GM20000 (cell line): ENCODE data around the gene CCDC82.

ENCODE experiments used
- DNase-seq: peaks from one replicate; pipeline ENCODE4 v3.0.0; 2012; ENCODE audit warnings: low spot score
- CTCF ChIP-seq: IDR thresholded peaks from 2 replicates; pipeline ENCODE4 v1.5.1; 2012; ENCODE audit warnings: mild to moderate bottlenecking, control low read depth; ENCODE audit errors: extremely low read depth, missing control alignments

The CCDC82 gene

GRCh38 chr11:96361778-96362177 lies 27.9 kb downstream of the CCDC82 start:
- TF ChIP-seq CTCF = no peak
- DNase-seq = no peak

- no peak for DNase-seq
- no peak for TF ChIP-seq CTCF
Observed at GRCh38 chr11:96358321-96358720, 31.4 kb downstream of the CCDC82 start.

- DNase-seq = peak; percentile 24
- TF ChIP-seq CTCF = no peak
Observed at GRCh38 chr11:96357794-96358193, 31.9 kb downstream of the CCDC82 start.

- DNase-seq = no peak
- TF ChIP-seq CTCF = no peak
Observed at GRCh38 chr11:96356848-96357247, 32.9 kb downstream of the CCDC82 start.

GRCh38 chr11:96342961-96343711 lies 46.6 kb downstream of the CCDC82 start, which contains the start of gene MAML2:
Gene MAML2, minus strand, starts transcription at chr11:96343195. Its CDS starts 1,300 bp downstream, at chr11:96341895.
- DNase-seq = peak; percentile 89
- peak; percentile 89 for TF ChIP-seq CTCF

GRCh38 chr11:96342014-96342960 lies 47.4 kb downstream of the CCDC82 start:
- DNase-seq = no peak
- TF ChIP-seq CTCF = no peak

- peak; percentile 61 for TF ChIP-seq CTCF
- peak; percentile 59 for DNase-seq
Observed at GRCh38 chr11:96341211-96342013, 48.3 kb downstream of the CCDC82 start.
